ENCODE results near the gene ATP5F1C. TPM values are rescaled to one million over a fixed set of nuclear protein-coding genes. Genes with fewer than 3 reads are reported as not detected.
"Not testable (repeated sequence)": the region's sequence is repeated elsewhere in the genome, so short reads cannot be mapped to it uniquely, and the experiment has no call there.

Gene ATP5F1C
- total RNA-seq, 2 donors from 2014 or later, result 208 to 238 TPM

- Mint-ChIP-seq H3K4me3 (no peak overlapping the region), H3K4me1 (ENCODE audit: low read depth in 2 of 2) (no peaks in the 10 kb centered on the region), H3K36me3 (peaks cover 7% of the 10 kb centered on the region), H3K27me3 (peaks cover 6 to 7% of the 10 kb centered on the region in 2 donors), H3K9me3 (no peaks in the 10 kb centered on the region), H3K27ac (no peak overlapping the region)
- ATAC-seq (no peak), DNase-seq (ENCODE audit: low spot score) (no peak)
These were observed 22.5 kb downstream of the ATP5F1C start for GRCh38 chr10:7810443-7810842.

GRCh38 chr10:7811000-7811399 is 23.0 kb downstream of the ATP5F1C start:
- H3K4me1 Mint-ChIP-seq (ENCODE audit: low read depth in 2 of 2), result no peaks in the 10 kb centered on the region
- H3K27ac Mint-ChIP-seq, result no peak overlapping the region
- peaks cover 6 to 7% of the 10 kb centered on the region in 2 donors for H3K27me3 Mint-ChIP-seq
- ATAC-seq (no peak), DNase-seq (ENCODE audit: low spot score) (no peak)
- H3K9me3 Mint-ChIP-seq, result no peaks in the 10 kb centered on the region
- H3K4me3 Mint-ChIP-seq, result no peak overlapping the region
- peaks cover 7% of the 10 kb centered on the region for H3K36me3 Mint-ChIP-seq

GRCh38 chr10:7811743-7812142 is 23.8 kb downstream of the ATP5F1C start:
- H3K27ac Mint-ChIP-seq; DNase-seq (ENCODE audit: low spot score); H3K27me3 Mint-ChIP-seq; ATAC-seq; H3K9me3 Mint-ChIP-seq; H3K36me3 Mint-ChIP-seq; H3K4me1 Mint-ChIP-seq (ENCODE audit: low read depth in 2 of 2); H3K4me3 Mint-ChIP-seq: not testable (repeated sequence)

GRCh38 chr10:7813481-7813880 is 25.5 kb downstream of the ATP5F1C start:
- Mint-ChIP-seq H3K27ac (no peak overlapping the region), H3K27me3 (peaks cover 6 to 7% of the 10 kb centered on the region in 2 donors), H3K4me3 (no peak overlapping the region), H3K36me3 (no peaks in the 10 kb centered on the region), H3K9me3 (no peaks in the 10 kb centered on the region), H3K4me1 (ENCODE audit: low read depth in 2 of 2) (peaks cover 5 to 6% of the 10 kb centered on the region in 2 donors)
- ATAC-seq (no peak), DNase-seq (ENCODE audit: low spot score) (no peak)

- Mint-ChIP-seq H3K4me1 (ENCODE audit: low read depth in 2 of 2) (peaks cover 26 to 31% of the 10 kb centered on the region in 2 donors), H3K27ac (peak overlapping the region; percentile 77 to 93), H3K27me3 (peaks cover 6 to 7% of the 10 kb centered on the region in 2 donors), H3K4me3 (peak overlapping the region; percentile 99), H3K36me3 (peaks cover 13% of the 10 kb centered on the region), H3K9me3 (no peaks in the 10 kb centered on the region)
- ATAC-seq (no peak), DNase-seq (ENCODE audit: low spot score) (no peak)
These were observed 29.6 kb downstream of the ATP5F1C start for GRCh38 chr10:7817576-7817975.

- H3K4me1 Mint-ChIP-seq (ENCODE audit: low read depth in 2 of 2), result peaks cover 26 to 31% of the 10 kb centered on the region in 2 donors
- ATAC-seq, result no peak
- no peak for DNase-seq (ENCODE audit: low spot score)
- H3K4me3 Mint-ChIP-seq, result peak overlapping the region; percentile 99
- peak overlapping the region; percentile 77 to 93 for H3K27ac Mint-ChIP-seq
- H3K27me3 Mint-ChIP-seq, result peaks cover 6 to 7% of the 10 kb centered on the region in 2 donors
- peaks cover 13% of the 10 kb centered on the region for H3K36me3 Mint-ChIP-seq
- H3K9me3 Mint-ChIP-seq, result no peaks in the 10 kb centered on the region
These were observed 30.0 kb downstream of the ATP5F1C start for GRCh38 chr10:7817984-7818294.

- Mint-ChIP-seq H3K36me3 (peaks cover 13% of the 10 kb centered on the region), H3K27me3 (peaks cover 3 to 4% of the 10 kb centered on the region in 2 donors), H3K27ac (peak within 1 kb of the TSS; percentile 77 to 93), H3K9me3 (no peaks in the 10 kb centered on the region), H3K4me1 (ENCODE audit: low read depth in 2 of 2) (peaks cover 26 to 31% of the 10 kb centered on the region in 2 donors), H3K4me3 (peak within 1 kb of the TSS; percentile 99)
- DNase-seq (ENCODE audit: low spot score) (peak; percentile 93), ATAC-seq (peak; percentile 96 to 98)
These were observed 30.5 kb downstream of the ATP5F1C start, which contains the start of gene TAF3 for GRCh38 chr10:7818295-7819120. TSS of gene TAF3 (plus strand) at chr10:7818505. CDS start at chr10:7818710, 205 bp downstream.

- peaks cover 13% of the 10 kb centered on the region for H3K36me3 Mint-ChIP-seq
- peaks cover 0 to 3% of the 10 kb centered on the region in 2 donors for H3K27me3 Mint-ChIP-seq
- no peak for DNase-seq (ENCODE audit: low spot score)
- peak overlapping the region; percentile 77 to 93 for H3K27ac Mint-ChIP-seq
- peaks cover 26 to 31% of the 10 kb centered on the region in 2 donors for H3K4me1 Mint-ChIP-seq (ENCODE audit: low read depth in 2 of 2)
- H3K4me3 Mint-ChIP-seq, result peak overlapping the region; percentile 99
- peak; percentile 1 to 22 for ATAC-seq
- H3K9me3 Mint-ChIP-seq, result no peaks in the 10 kb centered on the region
These were observed 31.1 kb downstream of the ATP5F1C start for GRCh38 chr10:7819121-7819460.

GRCh38 chr10:7824251-7824650 is 36.3 kb downstream of the ATP5F1C start:
- H3K9me3 Mint-ChIP-seq, result no peaks in the 10 kb centered on the region
- no peaks in the 10 kb centered on the region for H3K27me3 Mint-ChIP-seq
- H3K27ac Mint-ChIP-seq, result no peak overlapping the region
- no peak for ATAC-seq
- no peak for DNase-seq (ENCODE audit: low spot score)
- no peak overlapping the region for H3K4me3 Mint-ChIP-seq
- H3K36me3 Mint-ChIP-seq, result peaks cover 15% of the 10 kb centered on the region
- H3K4me1 Mint-ChIP-seq (ENCODE audit: low read depth in 2 of 2), result peaks cover 22 to 27% of the 10 kb centered on the region in 2 donors

GRCh38 chr10:7826971-7827370 is 39.0 kb downstream of the ATP5F1C start:
- no peaks in the 10 kb centered on the region for H3K9me3 Mint-ChIP-seq
- H3K36me3 Mint-ChIP-seq, result peaks cover 8% of the 10 kb centered on the region
- H3K27ac Mint-ChIP-seq, result no peak overlapping the region
- H3K4me3 Mint-ChIP-seq, result no peak overlapping the region
- no peak for DNase-seq (ENCODE audit: low spot score)
- H3K27me3 Mint-ChIP-seq, result no peaks in the 10 kb centered on the region
- H3K4me1 Mint-ChIP-seq (ENCODE audit: low read depth in 2 of 2), result peaks cover 12 to 16% of the 10 kb centered on the region in 2 donors
- ATAC-seq, result no peak

GRCh38 chr10:7829289-7829834 is 41.4 kb downstream of the ATP5F1C start:
- Mint-ChIP-seq H3K36me3 (peaks cover 8% of the 10 kb centered on the region), H3K27me3 (no peaks in the 10 kb centered on the region), H3K4me3 (no peak overlapping the region), H3K27ac (no peak overlapping the region), H3K9me3 (no peaks in the 10 kb centered on the region), H3K4me1 (ENCODE audit: low read depth in 2 of 2) (peaks cover 22 to 26% of the 10 kb centered on the region in 2 donors)
- ATAC-seq (no peak), DNase-seq (ENCODE audit: low spot score) (no peak)

GRCh38 chr10:7832060-7832459 is 44.1 kb downstream of the ATP5F1C start:
- no peak overlapping the region for H3K27ac Mint-ChIP-seq
- H3K27me3 Mint-ChIP-seq, result no peaks in the 10 kb centered on the region
- ATAC-seq (no peak), DNase-seq (ENCODE audit: low spot score) (no peak)
- no peaks in the 10 kb centered on the region for H3K9me3 Mint-ChIP-seq
- no peaks in the 10 kb centered on the region for H3K36me3 Mint-ChIP-seq
- H3K4me3 Mint-ChIP-seq, result no peak overlapping the region
- peaks cover 32 to 36% of the 10 kb centered on the region in 2 donors for H3K4me1 Mint-ChIP-seq (ENCODE audit: low read depth in 2 of 2)

GRCh38 chr10:7833210-7833609 is 45.2 kb downstream of the ATP5F1C start:
- no peaks in the 10 kb centered on the region for H3K9me3 Mint-ChIP-seq
- ATAC-seq (no peak), DNase-seq (ENCODE audit: low spot score) (no peak)
- H3K4me3 Mint-ChIP-seq, result no peak overlapping the region
- H3K27ac Mint-ChIP-seq, result no peak overlapping the region
- H3K4me1 Mint-ChIP-seq (ENCODE audit: low read depth in 2 of 2), result peaks cover 32% of the 10 kb centered on the region in 2 donors
- no peaks in the 10 kb centered on the region for H3K36me3 Mint-ChIP-seq
- no peaks in the 10 kb centered on the region for H3K27me3 Mint-ChIP-seq

- no peaks in the 10 kb centered on the region for H3K27me3 Mint-ChIP-seq
- H3K4me3 Mint-ChIP-seq, result no peak overlapping the region
- no peak for DNase-seq (ENCODE audit: low spot score)
- H3K36me3 Mint-ChIP-seq, result no peaks in the 10 kb centered on the region
- H3K4me1 Mint-ChIP-seq (ENCODE audit: low read depth in 2 of 2), result peaks cover 28 to 31% of the 10 kb centered on the region in 2 donors
- ATAC-seq, result no peak
- no peaks in the 10 kb centered on the region for H3K9me3 Mint-ChIP-seq
- no peak overlapping the region for H3K27ac Mint-ChIP-seq
These were observed 46.3 kb downstream of the ATP5F1C start for GRCh38 chr10:7834262-7834661.

All from natural killer cell treated with Interleukin-12 subunit alpha and Interleukin-12 subunit beta and Interleukin-15 and Interleukin-18, amount 100 ng/mL, for 72 hours (primary cell).